ENCODE results near the gene MCTP1. TPM values are rescaled to one million over a fixed set of nuclear protein-coding genes. Genes with fewer than 3 reads are reported as not detected.

Gene MCTP1
- total RNA-seq, 1 experiment from 2014 or later = 25.8 TPM

GRCh38 chr5:95164861-95165260 lies 120.0 kb downstream of the MCTP1 start:
- intact Hi-C loops (cut with micrococcal nuclease; ENCODE audit: unreplicated experiment) = no loop called here
- ChIA-PET POLR2A (ENCODE audit: low non-redundant PET) (no interaction called here), CTCF (no interaction called here)
- Histone ChIP-seq H3K27ac (ENCODE audit: low read depth, low read length, poor library complexity, severe bottlenecking) (no peak overlapping the region), H3K4me1 (ENCODE audit: insufficient read depth, low read length, poor library complexity, severe bottlenecking) (peaks cover 18% of the 10 kb centered on the region), H3K9me3 (ENCODE audit: low read depth, low read length, poor library complexity, severe bottlenecking) (no peaks in the 10 kb centered on the region), H3K27me3 (replicated peaks; ENCODE audit: insufficient read depth, low read depth, low read length, poor library complexity) (no peaks in the 10 kb centered on the region), H3K4me3 (ENCODE audit: low read depth, low read length, poor library complexity, severe bottlenecking) (no peak overlapping the region), H3K36me3 (ENCODE audit: insufficient read depth, low read length, poor library complexity, severe bottlenecking) (no peaks in the 10 kb centered on the region)
- DNase-seq (ENCODE audit: low spot score) = no peak
- TF ChIP-seq EZH2 (IDR thresholded peaks at IDR 0.05; ENCODE audit: borderline replicate concordance, low read depth, low read length, poor library complexity, severe bottlenecking) = no peak
- no peak for TF ChIP-seq CTCF (conservative IDR thresholded peaks at IDR 0.05; ENCODE audit: low read depth, low read length)
- no TSS peak for BruUV-seq (replicated peaks)

- ChIA-PET POLR2A (ENCODE audit: low non-redundant PET) (no interaction called here), CTCF (no interaction called here)
- no peaks in the 10 kb centered on the region for H3K27me3 ChIP-seq (replicated peaks; ENCODE audit: insufficient read depth, low read depth, low read length, poor library complexity)
- no peak overlapping the region for H3K27ac ChIP-seq (ENCODE audit: low read depth, low read length, poor library complexity, severe bottlenecking)
- intact Hi-C loops (cut with micrococcal nuclease; ENCODE audit: unreplicated experiment) = no loop called here
- no peak overlapping the region for H3K4me3 ChIP-seq (ENCODE audit: low read depth, low read length, poor library complexity, severe bottlenecking)
- H3K4me1 ChIP-seq (ENCODE audit: insufficient read depth, low read length, poor library complexity, severe bottlenecking) = peaks cover 18% of the 10 kb centered on the region
- TF ChIP-seq CTCF (conservative IDR thresholded peaks at IDR 0.05; ENCODE audit: low read depth, low read length) (no peak), EZH2 (IDR thresholded peaks at IDR 0.05; ENCODE audit: borderline replicate concordance, low read depth, low read length, poor library complexity, severe bottlenecking) (no peak)
- no peaks in the 10 kb centered on the region for H3K9me3 ChIP-seq (ENCODE audit: low read depth, low read length, poor library complexity, severe bottlenecking)
- BruUV-seq (replicated peaks) = no TSS peak
- peak; percentile 49 for DNase-seq (ENCODE audit: low spot score)
- H3K36me3 ChIP-seq (ENCODE audit: insufficient read depth, low read length, poor library complexity, severe bottlenecking) = no peaks in the 10 kb centered on the region
Measured at GRCh38 chr5:95163079-95163478, 121.8 kb downstream of the MCTP1 start.

GRCh38 chr5:95162231-95162992 lies 122.5 kb downstream of the MCTP1 start:
- no peaks in the 10 kb centered on the region for H3K36me3 ChIP-seq (ENCODE audit: insufficient read depth, low read length, poor library complexity, severe bottlenecking)
- peaks cover 18% of the 10 kb centered on the region for H3K4me1 ChIP-seq (ENCODE audit: insufficient read depth, low read length, poor library complexity, severe bottlenecking)
- no peak overlapping the region for H3K27ac ChIP-seq (ENCODE audit: low read depth, low read length, poor library complexity, severe bottlenecking)
- intact Hi-C loops (cut with micrococcal nuclease; ENCODE audit: unreplicated experiment) = no loop called here
- H3K4me3 ChIP-seq (ENCODE audit: low read depth, low read length, poor library complexity, severe bottlenecking) = no peak overlapping the region
- TF ChIP-seq CTCF (conservative IDR thresholded peaks at IDR 0.05; ENCODE audit: low read depth, low read length) = no peak
- no peak for TF ChIP-seq EZH2 (IDR thresholded peaks at IDR 0.05; ENCODE audit: borderline replicate concordance, low read depth, low read length, poor library complexity, severe bottlenecking)
- no peaks in the 10 kb centered on the region for H3K27me3 ChIP-seq (replicated peaks; ENCODE audit: insufficient read depth, low read depth, low read length, poor library complexity)
- ChIA-PET POLR2A (ENCODE audit: low non-redundant PET) (no interaction called here), CTCF (no interaction called here)
- BruUV-seq (replicated peaks) = no TSS peak
- peak; percentile 14 for DNase-seq (ENCODE audit: low spot score)
- H3K9me3 ChIP-seq (ENCODE audit: low read depth, low read length, poor library complexity, severe bottlenecking) = no peaks in the 10 kb centered on the region
